GM19397 (cell line): ENCODE data around the gene CDK3.
"Not testable (repeated sequence)": the region's sequence is repeated elsewhere in the genome, so short reads cannot be mapped to it uniquely, and the experiment has no call there.

Experiments used
- ATAC-seq: cut with Tn5 transposase; IDR thresholded peaks from one replicate; pipeline ENCODE4 v1.9.1; 2021; ENCODE audit warnings: mild to moderate bottlenecking, moderate library complexity; ENCODE audit not compliant: unreplicated experiment

The CDK3 gene

GRCh38 chr17:76036497-76037261 lies 36.0 kb downstream of the CDK3 start:
- ATAC-seq: no peak

GRCh38 chr17:76038050-76038449 lies 37.4 kb downstream of the CDK3 start:
- no peak for ATAC-seq

GRCh38 chr17:76039121-76039520 lies 38.5 kb downstream of the CDK3 start:
- ATAC-seq: no peak

- no peak for ATAC-seq
Measured at GRCh38 chr17:76040376-76040775, 39.7 kb downstream of the CDK3 start.

GRCh38 chr17:76042868-76043267 lies 42.2 kb downstream of the CDK3 start:
- ATAC-seq: not testable (repeated sequence)

GRCh38 chr17:76044475-76045007 lies 43.9 kb downstream of the CDK3 start:
- not testable (repeated sequence) for ATAC-seq

- ATAC-seq: no peak
Measured at GRCh38 chr17:76046064-76046463, 45.4 kb downstream of the CDK3 start.

- ATAC-seq: no peak
Measured at GRCh38 chr17:76048025-76048605, 47.5 kb downstream of the CDK3 start.

GRCh38 chr17:76048711-76049110 lies 48.1 kb downstream of the CDK3 start:
- ATAC-seq: no peak

- no peak for ATAC-seq
Measured at GRCh38 chr17:76049239-76049638, 48.6 kb downstream of the CDK3 start.

GRCh38 chr17:76049836-76050537 lies 49.3 kb downstream of the CDK3 start:
- no peak for ATAC-seq

- ATAC-seq: no peak
Measured at GRCh38 chr17:76050538-76051467, 50.1 kb downstream of the CDK3 start.

- ATAC-seq: no peak
Measured at GRCh38 chr17:76051561-76051960, 50.9 kb downstream of the CDK3 start.

GRCh38 chr17:76053246-76054111 lies 52.8 kb downstream of the CDK3 start:
- no peak for ATAC-seq

- ATAC-seq: no peak
Measured at GRCh38 chr17:76054112-76054476, 53.4 kb downstream of the CDK3 start.
